Spleen (tissue), 7 donors: ENCODE data around the gene LPAR6.

Source experiments
- CTCF ChIP-seq, 11 experiments: fragments of 200-600 bp in 7 of 11; fragments of 450-650 bp in 4 of 11; sonication (generic) in 4 of 11; IDR thresholded peaks in 8 of 11; conservative IDR thresholded peaks in 3 of 11; 1 replicate in 7 of 11; 2 replicates in 4 of 11; pipeline versions ENCODE4 v1.4.0 to v1.8.0; 2016 to 2021; ENCODE audit warnings: antibody characterized with exemption in 11 of 11, inconsistent platforms in 4 of 11, mild to moderate bottlenecking in 1 of 11
- POLR2A ChIP-seq, 3 donors: fragments of 450-650 bp; IDR thresholded peaks; one replicate each; pipeline ENCODE4 v1.5.1; 2017; ENCODE audit warnings: antibody characterized with exemption in 3 of 3, mild to moderate bottlenecking in 1 of 3
- donor health status: DM: no; HTN: no; CAD: no; lungs with moderate emphysema.
- donor health status: DM: no; HTN: no; CAD: no.
- donor health status: DM: no; HTN: no; CAD: no.

- TF ChIP-seq POLR2A (IDR thresholded peaks at IDR 0.05) (no peak), CTCF (IDR thresholded peaks at IDR 0.05 in 8 of 11, conservative IDR thresholded peaks at IDR 0.05 in 3 of 11) (no peak)
Measured at GRCh38 chr13:48403151-48403631, 9.7 kb downstream of the LPAR6 start.
